Epidermal melanocyte (primary cell): ENCODE results near the gene DGCR6L.
"Not testable (repeated sequence)": the region's sequence is repeated elsewhere in the genome, so short reads cannot be mapped to it uniquely, and the experiment has no call there.

Experiments
- DNase-seq: peaks from one replicate; pipeline ENCODE4 v3.0.0; 2011; ENCODE audit warnings: low spot score; ENCODE audit not compliant: insufficient read length

The DGCR6L gene

DNA sequence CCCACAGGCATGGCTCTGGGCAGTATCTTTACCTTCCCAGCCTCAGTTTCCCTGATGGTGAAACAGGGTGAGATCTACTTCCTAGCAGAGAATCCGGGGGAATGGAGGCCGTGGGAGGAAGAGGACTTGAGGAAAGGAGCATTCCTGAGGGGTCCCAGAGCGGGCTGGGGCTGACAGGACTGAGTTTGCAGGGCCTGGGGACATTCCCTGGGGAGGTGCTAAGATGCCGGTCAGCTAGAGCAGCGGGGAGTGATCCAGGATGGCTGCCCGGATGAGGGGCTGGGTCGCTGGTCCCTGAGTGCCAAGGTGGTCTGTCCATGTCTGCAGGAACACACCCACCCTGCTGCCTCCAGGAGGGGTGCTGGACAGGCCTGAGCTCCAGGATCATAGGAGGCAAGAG lies 43.4 kb downstream of the DGCR6L start:
- no peak for DNase-seq

DNA sequence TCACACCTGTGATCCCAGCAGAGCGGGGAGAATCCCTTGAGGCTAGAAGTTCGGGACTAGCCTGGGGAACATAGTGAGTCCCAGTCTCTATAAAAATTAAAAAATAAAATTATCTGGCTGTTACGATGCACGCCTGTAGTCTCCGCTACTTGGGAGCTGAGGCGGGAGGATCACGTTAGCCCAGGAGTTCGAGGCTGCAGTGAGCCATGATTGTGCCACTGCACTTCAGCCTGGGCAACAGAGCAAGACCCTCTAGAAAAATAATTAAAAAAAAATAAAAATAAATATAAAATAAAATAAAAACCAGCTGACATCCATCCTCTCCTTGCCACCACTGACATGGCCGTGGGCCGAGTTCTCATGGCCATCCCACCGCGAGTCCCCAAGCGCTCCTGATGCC lies 44.0 kb downstream of the DGCR6L start:
- no peak for DNase-seq

DNA sequence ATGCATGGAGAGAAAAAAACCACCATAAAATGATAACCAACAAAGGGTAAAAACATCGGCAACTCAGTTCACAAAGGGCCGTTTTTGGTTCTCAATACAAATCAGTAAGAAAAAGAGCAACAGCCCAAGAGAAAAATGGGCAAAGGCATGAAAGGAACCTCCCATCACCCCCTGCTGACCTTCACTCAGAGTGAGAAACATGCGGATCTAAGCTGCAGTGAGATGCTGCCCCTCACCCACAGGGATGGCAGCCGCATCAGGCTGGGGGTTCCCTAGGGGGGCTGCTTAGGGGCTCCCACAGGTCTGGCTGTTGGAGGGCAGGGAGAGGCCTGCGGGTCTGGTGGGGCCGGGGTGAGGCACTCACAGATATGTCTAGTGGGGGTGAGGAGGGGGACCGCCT lies 44.5 kb downstream of the DGCR6L start:
- not testable (repeated sequence) for DNase-seq

DNA sequence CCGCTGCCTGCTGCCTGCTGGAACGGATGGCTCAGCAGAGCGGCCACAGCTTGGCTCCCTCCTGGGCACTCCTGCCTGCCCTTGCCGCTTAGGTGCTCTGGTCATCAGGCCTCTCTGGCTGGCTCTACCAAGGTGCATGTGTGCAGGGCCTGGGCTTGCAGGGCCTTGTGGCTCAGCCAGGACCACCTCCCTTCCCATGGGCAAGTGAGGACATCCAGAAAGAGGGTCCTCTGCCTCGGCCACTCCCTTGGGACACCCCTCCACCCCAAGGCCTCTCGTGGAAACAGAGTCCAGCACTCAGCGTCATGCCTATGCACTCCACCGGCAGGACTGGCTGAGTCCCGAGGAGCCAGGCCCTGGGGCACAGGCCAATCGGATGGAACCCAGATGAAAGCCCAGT lies 45.5 kb downstream of the DGCR6L start:
- DNase-seq = not testable (repeated sequence)

DNA sequence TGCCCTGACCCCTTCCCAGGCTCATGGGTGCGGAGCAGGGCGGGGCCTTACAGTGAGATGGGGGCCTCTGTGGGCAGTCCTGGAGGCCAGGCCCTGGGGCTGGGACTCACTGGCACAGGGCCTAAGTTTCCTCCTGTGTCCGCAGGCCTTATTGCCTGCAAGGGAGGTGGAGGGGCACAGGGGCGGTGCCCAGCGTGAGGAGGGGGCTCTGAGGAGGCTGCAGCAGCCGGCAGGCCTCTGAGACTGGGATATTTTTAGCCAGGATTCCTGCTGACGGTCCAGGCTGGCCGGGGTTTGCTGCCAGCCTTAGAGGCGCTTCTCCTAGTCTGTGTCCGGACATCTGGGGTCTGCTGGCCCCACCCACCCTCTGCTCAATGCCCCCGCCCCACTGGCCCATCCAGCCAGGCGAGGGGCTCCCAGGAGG lies 46.1 kb downstream of the DGCR6L start:
- no peak for DNase-seq

DNA sequence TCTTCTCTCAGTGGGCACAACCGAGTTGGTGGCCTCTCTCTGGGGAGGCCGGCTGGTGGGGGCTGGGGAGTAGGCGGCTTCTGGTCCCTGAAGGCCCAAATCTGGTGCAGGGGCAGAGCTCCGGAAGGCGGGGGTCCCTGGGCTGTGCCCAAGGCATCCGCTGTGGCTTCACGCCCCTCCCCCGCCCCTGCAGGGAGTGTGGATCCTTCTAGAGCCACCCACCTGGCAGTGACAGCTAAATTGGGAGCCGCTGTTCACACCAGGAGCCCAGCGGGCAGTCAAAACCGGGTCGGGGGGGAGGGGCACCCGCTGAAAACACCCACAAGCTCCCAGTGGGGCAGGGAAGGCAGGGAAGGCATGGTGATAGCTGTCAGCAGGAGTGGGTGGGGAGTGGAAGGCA lies 47.2 kb downstream of the DGCR6L start:
- DNase-seq = no peak

DNA sequence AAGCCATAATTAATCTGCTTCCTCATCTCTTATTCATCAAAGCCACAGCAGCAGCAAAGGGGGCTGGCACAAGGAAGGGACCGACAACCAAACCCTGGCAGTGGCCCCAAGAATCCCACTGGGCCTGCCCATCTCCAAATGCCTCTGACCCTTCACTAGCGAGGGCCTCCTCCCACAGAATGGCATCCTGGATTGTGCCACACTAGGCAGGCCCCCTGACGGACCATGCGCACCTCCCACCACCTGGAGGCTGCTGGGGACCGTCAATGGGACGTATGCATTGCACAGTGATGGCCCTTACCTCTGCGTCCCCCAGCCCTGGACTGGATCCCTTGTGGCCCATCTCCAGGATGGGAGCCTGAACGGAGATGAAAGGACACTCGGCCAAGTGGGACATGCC lies 47.7 kb downstream of the DGCR6L start:
- no peak for DNase-seq

DNA sequence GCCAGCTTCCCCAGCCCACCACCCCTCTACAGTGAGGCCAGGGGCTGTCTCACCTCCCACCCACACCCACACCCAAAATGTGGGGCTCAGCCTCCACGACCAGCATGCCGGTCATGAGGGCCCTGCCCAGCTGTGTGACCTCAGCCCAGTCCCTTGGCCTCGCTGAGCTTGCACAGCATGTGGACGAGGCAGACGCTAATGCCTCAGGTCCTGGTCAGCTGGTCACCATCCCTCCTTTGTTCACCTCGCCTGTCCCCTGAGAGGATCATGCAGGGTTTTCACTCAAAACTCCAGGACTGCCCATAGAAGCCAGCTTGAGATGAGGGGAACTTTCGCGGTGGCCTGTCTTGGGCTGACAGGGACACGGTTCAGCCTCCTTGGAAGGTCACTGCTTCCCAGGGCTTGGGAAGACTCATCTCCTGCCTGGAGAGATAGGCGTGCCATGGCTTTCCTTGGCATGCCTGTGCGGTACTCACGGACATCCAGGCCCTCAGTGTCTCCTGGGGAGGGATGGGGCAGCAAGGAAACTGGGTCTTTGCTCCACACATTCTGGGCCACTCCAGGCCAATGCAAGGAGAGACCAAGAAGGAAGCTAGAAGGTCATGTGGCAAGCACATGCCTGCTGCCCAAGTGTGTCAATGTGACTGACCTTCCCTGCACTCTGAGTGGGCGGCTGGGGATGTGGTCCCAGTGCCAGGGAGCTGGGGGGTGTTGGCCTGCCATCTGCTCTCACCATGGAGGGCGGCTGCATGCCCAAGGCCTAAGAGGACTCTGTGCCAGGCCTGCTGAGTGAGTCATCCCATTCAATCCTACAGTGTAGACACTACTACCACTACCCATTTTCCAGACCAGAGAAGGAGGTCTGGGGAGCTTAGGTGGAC lies 48.5 kb downstream of the DGCR6L start:
- DNase-seq = no peak

DNA sequence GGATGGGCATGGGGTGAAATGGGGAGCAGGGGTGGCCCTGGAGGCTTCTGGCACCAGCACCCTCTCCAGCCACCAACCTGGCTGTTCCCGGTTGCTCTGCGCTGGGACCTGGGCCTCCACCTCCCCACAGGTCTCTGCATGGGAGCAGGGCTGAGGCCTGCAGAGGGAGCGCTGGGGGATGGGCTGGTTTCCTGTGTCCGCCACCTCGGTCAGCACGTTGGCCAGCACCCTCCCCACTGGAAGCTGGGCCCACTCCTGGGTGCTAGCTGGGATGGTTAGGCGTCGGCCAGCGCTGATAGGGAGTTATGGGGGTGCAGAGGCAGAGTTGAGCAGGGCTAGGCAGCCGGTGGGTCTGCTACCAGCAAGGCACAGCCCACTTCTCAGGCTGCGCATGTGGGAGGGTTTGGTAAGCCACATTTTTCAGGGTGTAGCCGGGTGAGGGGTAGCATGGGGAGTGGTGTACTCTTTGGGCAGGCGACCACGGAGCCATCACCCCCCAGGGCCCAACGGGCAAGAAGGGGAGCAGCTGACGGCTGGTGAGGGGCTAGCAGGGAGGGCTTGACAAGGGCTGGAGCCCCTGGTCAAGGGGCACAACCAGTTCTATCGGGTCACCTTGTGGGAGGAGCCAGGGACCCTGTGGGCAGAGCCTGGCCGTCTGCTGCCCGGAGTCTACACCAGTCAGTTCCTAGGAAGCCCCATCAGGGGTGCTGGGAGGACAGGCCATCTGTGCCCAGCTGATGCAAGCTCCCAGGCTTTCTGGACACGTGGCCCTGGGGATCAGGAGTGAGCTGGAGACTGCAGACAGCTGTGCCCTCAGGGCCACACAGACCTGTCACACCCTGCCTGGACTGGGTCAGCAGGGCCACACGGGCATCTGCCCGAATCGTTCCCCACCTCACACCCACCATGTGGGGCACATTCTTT lies 49.4 kb downstream of the DGCR6L start:
- not testable (repeated sequence) for DNase-seq

DNA sequence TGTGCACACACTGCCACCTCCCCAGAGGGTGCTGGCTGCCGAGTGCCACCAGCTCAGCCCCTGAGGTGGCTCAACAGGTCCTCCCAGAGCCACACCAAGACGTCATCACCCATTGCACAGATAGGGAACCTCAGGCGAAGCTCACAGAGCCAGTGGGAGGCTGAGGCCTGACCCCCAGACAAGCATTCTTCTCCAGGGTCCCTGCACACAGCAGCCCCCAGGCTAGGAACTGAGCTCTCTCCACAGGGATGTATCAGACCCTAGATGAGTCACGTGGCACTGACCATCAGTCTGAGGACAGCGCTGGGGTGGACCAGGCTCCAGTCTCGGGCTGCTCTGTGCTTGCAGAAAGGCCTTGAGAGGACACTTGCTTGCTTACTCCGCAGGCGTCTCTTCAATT lies 50.2 kb downstream of the DGCR6L start:
- DNase-seq = not testable (repeated sequence)

DNA sequence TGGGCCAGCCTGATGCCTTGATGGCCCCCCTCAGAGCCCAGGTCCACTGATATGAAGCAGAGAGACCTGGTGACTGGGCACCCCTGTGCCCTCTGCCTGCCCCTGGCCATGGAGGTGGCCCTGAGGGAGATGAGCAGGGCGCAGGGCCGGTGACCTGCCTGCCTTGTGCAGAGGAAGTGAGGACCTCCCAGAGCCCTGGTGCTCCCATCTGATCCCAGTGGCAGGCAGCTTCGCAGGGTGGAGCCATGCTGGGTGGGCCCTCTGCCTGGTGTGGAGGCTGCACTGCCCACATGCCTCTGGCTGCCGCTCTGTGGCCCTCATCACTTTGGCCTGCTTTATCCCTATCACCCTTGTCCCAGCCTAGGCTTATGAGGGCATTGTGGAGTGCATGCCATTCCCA lies 50.7 kb downstream of the DGCR6L start:
- not testable (repeated sequence) for DNase-seq

DNA sequence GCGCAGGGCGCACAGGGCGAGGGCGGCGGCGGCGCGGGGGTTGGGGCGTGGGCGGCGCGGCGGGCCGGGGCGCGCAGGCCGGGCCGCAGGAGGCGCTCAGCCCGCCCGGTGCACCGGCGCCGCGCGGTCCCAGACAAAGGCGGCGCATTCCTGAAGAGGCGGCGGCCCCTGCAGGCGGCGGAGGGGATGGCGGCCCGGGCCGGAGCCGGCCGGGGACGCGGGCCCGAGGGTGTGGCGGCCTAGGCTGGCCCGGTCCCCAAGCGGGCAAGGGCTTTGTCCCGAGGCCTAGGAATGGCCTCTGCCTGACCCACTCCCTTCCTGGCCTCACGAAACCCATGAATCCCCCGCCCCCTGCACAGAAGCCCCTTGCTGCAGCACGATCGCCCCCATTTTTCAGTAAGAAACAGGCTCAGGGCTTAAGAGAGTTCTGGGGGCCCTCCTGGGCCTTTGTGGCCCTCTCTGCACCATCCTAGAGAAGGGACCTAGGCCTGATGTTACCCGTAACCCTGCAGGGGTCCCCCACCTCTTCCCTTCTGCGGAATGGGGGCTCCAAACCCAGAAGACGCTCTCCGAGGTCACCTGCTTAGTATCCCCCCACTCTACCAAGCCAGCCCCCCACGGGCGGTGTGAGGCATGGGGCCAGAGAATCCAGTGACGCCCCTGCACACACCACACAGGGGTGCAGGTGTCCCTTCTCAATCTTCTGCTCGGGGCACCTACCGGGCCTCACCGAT lies 51.4 kb downstream of the DGCR6L start, which contains the start of gene RTN4R:
RTN4R (minus strand) TSS at position 40 of the 734 bp plus-strand sequence. CDS start 226 bp downstream, outside the sequence.
- no peak for DNase-seq

DNA sequence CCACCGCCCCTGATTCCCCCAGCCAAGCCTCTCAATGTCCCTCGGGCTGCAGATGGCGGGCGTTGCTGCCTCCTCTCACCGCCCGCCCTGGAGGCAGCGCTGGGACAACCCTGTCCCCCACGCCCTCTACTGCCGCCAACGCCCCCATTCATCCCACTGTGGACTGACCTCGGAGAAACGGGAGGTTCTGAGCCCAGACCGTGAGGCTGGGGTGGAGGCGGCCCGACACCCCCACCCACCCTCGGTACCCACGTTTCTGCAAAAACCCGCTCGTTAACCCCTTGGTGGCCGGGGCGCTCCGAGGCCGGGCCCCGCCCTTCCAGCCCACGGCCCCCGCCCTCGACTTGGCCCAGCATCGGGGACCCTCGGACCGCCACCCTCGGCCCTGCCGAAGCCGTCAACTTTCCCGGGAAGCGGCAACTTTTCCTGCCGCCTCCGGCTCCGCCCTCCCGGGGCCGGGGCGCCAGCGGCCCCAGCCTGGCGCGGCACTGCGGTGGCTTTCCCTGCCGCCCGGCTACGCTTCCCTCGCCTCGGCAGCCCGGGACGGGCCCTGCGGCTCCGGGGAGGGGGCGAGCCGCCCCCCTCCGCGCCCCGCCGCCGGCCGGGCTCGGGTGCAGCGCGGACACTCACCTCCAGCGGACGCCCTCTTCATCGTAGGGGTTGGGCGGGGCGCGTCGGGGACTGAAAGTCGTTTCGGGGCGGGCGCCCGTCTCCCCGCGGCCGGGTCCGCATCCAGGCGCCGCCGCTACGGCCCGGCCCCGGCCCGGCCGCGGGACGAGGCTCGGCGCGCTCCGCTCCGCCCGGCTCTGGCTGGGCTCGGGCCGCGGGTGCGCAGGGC lies 52.2 kb downstream of the DGCR6L start:
- DNase-seq = no peak

DNA sequence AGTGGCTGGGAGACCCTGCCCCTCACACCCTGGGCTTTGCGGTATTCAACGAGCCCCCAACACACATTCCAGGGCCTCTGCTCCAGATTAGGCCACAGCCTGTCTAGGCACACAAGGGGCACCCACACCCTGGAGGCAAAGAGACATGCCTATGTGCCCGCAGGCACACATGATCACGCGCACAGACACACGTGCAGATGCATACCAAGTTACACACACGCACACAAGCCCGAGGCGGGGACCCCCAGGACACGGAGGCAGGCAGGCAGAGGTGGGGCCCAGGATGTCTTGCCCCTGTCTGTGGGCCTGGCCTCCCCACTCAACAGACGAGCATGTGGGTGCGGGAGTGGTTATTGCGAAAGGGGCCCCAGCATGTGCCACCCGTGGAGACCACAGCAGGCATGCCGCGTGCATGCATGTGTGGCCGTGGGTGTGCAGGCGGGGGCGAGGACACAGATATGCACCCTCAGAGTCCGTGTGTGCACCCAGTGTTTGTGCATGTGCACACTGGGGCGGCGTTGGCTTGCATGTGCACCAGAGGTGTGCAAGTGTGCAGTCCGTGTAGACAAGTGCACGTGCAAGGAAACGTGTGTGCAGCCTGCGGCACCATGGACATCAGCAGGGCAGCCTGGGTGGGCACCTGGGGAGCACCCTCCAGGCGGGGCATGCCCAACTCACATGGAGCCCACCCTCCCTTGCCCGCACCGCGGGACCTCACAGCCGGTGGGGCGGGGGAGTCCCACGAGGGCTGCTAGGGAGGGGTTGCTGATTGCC lies 53.0 kb downstream of the DGCR6L start:
- DNase-seq = not testable (repeated sequence)

DNA sequence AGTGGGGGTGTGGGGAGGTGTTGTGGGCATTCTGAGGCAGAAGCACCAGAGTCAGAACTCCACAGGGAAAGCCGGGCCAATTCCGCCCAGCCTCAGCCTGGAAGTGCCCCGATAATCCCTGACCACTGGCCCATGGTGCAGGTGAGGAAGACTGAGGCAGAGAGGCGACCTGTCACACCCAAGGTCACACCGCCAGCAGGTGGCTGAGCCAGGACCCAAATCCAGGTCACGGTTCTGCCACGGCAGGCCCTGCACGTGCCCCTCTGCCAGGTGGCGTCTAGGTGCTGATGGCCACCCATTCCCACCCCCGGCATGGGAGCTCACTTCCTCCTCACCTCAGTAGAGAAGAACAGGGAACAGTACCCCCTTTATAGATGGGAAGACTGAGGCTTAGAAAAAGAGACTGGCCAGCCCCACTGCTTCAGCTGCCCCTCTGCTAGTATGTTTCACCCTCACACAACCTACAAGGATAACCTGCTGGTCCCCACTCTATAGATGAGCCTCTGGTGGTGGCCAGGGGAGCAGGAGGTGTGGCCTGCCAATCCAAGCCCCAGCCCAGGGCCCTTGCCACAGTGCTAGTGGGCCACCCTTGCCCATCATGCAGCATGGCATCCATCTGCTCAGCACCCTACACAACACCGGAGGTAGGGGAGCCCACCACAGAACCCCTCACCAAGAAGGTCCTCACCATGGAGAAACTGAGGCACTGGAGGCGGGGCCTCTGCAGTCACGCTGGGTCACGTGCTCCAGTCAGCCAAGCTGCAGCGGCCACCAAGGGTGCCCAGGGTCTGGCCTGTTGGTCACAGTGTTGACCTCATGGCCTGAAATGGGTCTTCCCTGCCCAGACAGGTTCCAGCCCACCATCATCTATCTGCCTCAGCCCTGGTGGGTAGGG lies 53.8 kb downstream of the DGCR6L start:
- not testable (repeated sequence) for DNase-seq

DNA sequence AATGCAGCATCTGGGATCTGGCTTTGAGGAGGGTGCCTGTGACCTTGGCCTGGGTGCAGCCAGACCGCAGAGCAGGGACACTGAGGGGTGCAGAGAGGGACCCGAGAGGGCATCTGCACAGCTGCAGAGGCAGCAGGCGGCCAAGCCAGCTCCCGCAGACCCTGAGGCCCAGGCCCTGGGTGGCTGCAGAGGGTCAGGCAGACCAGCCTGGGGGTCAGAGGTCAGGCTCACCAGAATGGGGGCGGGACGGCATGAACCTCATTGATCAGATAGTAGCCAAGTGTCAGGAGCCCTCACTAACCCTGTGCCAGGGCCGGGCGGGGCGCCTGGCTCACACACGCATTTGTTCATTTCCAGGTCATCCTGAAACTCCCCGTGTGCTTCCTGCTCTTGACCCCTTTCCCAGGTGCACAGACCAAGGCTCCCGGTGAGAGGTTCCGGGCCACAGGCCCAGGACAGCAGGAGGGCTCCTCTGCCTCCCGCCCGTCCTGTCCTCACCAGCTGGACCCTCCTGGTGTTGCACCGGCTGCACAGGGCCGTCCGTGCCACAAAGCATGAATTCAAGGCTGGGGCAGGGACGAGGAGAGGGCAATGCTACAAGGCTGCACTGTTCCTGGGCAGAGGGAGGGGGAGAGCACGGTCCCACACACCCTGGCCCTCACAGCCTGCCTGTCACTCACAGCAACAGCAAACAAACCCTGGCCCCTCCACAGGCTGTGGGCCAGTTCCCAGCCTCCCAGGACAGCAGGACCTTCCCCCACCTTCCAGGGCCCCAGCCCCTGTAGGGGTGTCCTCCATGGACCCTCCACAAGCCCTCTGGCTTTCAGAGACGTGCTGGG lies 55.0 kb downstream of the DGCR6L start:
- no peak for DNase-seq
